Stimulated activated CD4-positive, alpha-beta T cell treated with anti-CD3 and anti-CD28 coated beads, Interleukin-2, amount 100 ng/mL, for 48 hours (primary cell): ENCODE data around the gene NDUFB7.
"Not testable (repeated sequence)": the region's sequence is repeated elsewhere in the genome, so short reads cannot be mapped to it uniquely, and the experiment has no call there.

Experiments used
- DNase-seq, 2 donors: peaks; one replicate each; pipeline ENCODE4 v3.0.0-alpha.2; 2020

NDUFB7 gene

GRCh38 chr19:14553042-14553938 is 18.6 kb downstream of the NDUFB7 start:
- DNase-seq, result no peak

GRCh38 chr19:14552006-14552360 is 19.9 kb downstream of the NDUFB7 start:
- not testable (repeated sequence) for DNase-seq

GRCh38 chr19:14551134-14552005 is 20.5 kb downstream of the NDUFB7 start:
- DNase-seq, result peak; percentile 37 to 53

- DNase-seq, result no peak
These were observed 21.6 kb downstream of the NDUFB7 start for GRCh38 chr19:14550201-14550754.

- no peak for DNase-seq
These were observed 26.2 kb downstream of the NDUFB7 start for GRCh38 chr19:14545716-14546082.

GRCh38 chr19:14544977-14545715 is 26.7 kb downstream of the NDUFB7 start:
- DNase-seq, result no peak

- no peak for DNase-seq
These were observed 27.8 kb downstream of the NDUFB7 start for GRCh38 chr19:14544047-14544446.

- DNase-seq, result no peak
These were observed 29.0 kb downstream of the NDUFB7 start for GRCh38 chr19:14542711-14543328.

- DNase-seq, result not testable (repeated sequence)
These were observed 29.9 kb downstream of the NDUFB7 start for GRCh38 chr19:14541979-14542378.

GRCh38 chr19:14540741-14541525 is 30.9 kb downstream of the NDUFB7 start:
- no peak for DNase-seq

- peak in 1 of 2 donors; percentile 49 for DNase-seq
These were observed 34.8 kb downstream of the NDUFB7 start for GRCh38 chr19:14536926-14537692.

- no peak for DNase-seq
These were observed 38.4 kb downstream of the NDUFB7 start for GRCh38 chr19:14533450-14533849.

- no peak for DNase-seq
These were observed 41.4 kb downstream of the NDUFB7 start for GRCh38 chr19:14530506-14530905.

- DNase-seq, result no peak
These were observed 41.9 kb downstream of the NDUFB7 start for GRCh38 chr19:14530005-14530348.

- peak; percentile 100 for DNase-seq
These were observed 42.4 kb downstream of the NDUFB7 start, which contains the start of gene TECR for GRCh38 chr19:14529254-14530004. TECR (plus strand) TSS chr19:14529594; CDS start chr19:14529697, 103 bp downstream.

GRCh38 chr19:14528419-14529253 is 43.2 kb downstream of the NDUFB7 start:
- DNase-seq, result no peak

- DNase-seq, result no peak
These were observed 45.4 kb downstream of the NDUFB7 start for GRCh38 chr19:14526423-14526822.

- DNase-seq, result no peak
These were observed 46.1 kb downstream of the NDUFB7 start for GRCh38 chr19:14525729-14526128.

- no peak for DNase-seq
These were observed 51.3 kb downstream of the NDUFB7 start for GRCh38 chr19:14520543-14520942.
